ENCODE results near the gene KPNA4. TPM values are rescaled to one million over a fixed set of nuclear protein-coding genes. Genes with fewer than 3 reads are reported as not detected.

The KPNA4 gene
- total and polyA plus RNA-seq, 2 donors (not counting 1 experiment from before 2014, with no cell fraction given) = 33.0 to 38.8 TPM

- no peak overlapping the region for H2AFZ ChIP-seq (ENCODE audit: low read length)
- no peak overlapping the region for H3K9ac ChIP-seq (ENCODE audit: insufficient read depth, low read length)
- H3K36me3 ChIP-seq (ENCODE audit: control insufficient read depth, insufficient read depth, low read length) = no peaks in the 10 kb centered on the region
- TF ChIP-seq CTCF (conservative IDR thresholded peaks at IDR 0.05 in 1 of 2, IDR thresholded peaks at IDR 0.05 in 1 of 2; ENCODE audit: low read depth in 1 of 2, low read length in 2 of 2) = no peak
- no peak for TF ChIP-seq EZH2 (IDR thresholded peaks at IDR 0.05; ENCODE audit: low read length, missing control alignments)
- DNase-seq (ENCODE audit: low read depth in 2 of 2) = no peak
- H3K4me2 ChIP-seq (ENCODE audit: extremely low read depth, insufficient read depth, low read length) = no peak overlapping the region
- no peak overlapping the region for H3K27ac ChIP-seq (ENCODE audit: insufficient read depth, low read length)
- H3K4me1 ChIP-seq (ENCODE audit: control insufficient read depth, extremely low read depth, insufficient read depth, low read length) = no peaks in the 10 kb centered on the region
- H3K79me2 ChIP-seq (ENCODE audit: control insufficient read depth, insufficient read depth, low read length) = peaks cover 97% of the 10 kb centered on the region
- H3K27me3 ChIP-seq (ENCODE audit: control insufficient read depth, insufficient read depth, low read length) = no peaks in the 10 kb centered on the region
- H3K4me3 ChIP-seq (replicated peaks in 1 of 4; ENCODE audit: control extremely low read depth in 1 of 4, insufficient read depth in 1 of 4, low read depth in 3 of 4, low read length in 4 of 4) = no peak overlapping the region
- no peaks in the 10 kb centered on the region for H3K9me3 ChIP-seq (ENCODE audit: control insufficient read depth, insufficient read depth, low read depth, low read length)
- H4K20me1 ChIP-seq (ENCODE audit: control insufficient read depth, extremely low read depth, insufficient read depth, low read length) = no peaks in the 10 kb centered on the region
Measured at GRCh38 chr3:160554980-160555379, 10.4 kb downstream of the KPNA4 start.

- no peaks in the 10 kb centered on the region for H3K9me3 ChIP-seq (ENCODE audit: control insufficient read depth, insufficient read depth, low read depth, low read length)
- peaks cover 94% of the 10 kb centered on the region for H3K79me2 ChIP-seq (ENCODE audit: control insufficient read depth, insufficient read depth, low read length)
- no peak overlapping the region for H2AFZ ChIP-seq (ENCODE audit: low read length)
- no peaks in the 10 kb centered on the region for H3K4me1 ChIP-seq (ENCODE audit: control insufficient read depth, extremely low read depth, insufficient read depth, low read length)
- DNase-seq (ENCODE audit: low read depth in 2 of 2) = no peak
- no peak overlapping the region for H3K27ac ChIP-seq (ENCODE audit: insufficient read depth, low read length)
- H3K27me3 ChIP-seq (ENCODE audit: control insufficient read depth, insufficient read depth, low read length) = no peaks in the 10 kb centered on the region
- no peaks in the 10 kb centered on the region for H4K20me1 ChIP-seq (ENCODE audit: control insufficient read depth, extremely low read depth, insufficient read depth, low read length)
- H3K9ac ChIP-seq (ENCODE audit: insufficient read depth, low read length) = no peak overlapping the region
- no peak overlapping the region for H3K4me3 ChIP-seq (replicated peaks in 1 of 4; ENCODE audit: control extremely low read depth in 1 of 4, insufficient read depth in 1 of 4, low read depth in 3 of 4, low read length in 4 of 4)
- no peak overlapping the region for H3K4me2 ChIP-seq (ENCODE audit: extremely low read depth, insufficient read depth, low read length)
- no peaks in the 10 kb centered on the region for H3K36me3 ChIP-seq (ENCODE audit: control insufficient read depth, insufficient read depth, low read length)
- no peak for TF ChIP-seq CTCF (conservative IDR thresholded peaks at IDR 0.05 in 1 of 2, IDR thresholded peaks at IDR 0.05 in 1 of 2; ENCODE audit: low read depth in 1 of 2, low read length in 2 of 2)
- no peak for TF ChIP-seq EZH2 (IDR thresholded peaks at IDR 0.05; ENCODE audit: low read length, missing control alignments)
Measured at GRCh38 chr3:160553827-160554226, 11.5 kb downstream of the KPNA4 start.

- peaks cover 94% of the 10 kb centered on the region for H3K79me2 ChIP-seq (ENCODE audit: control insufficient read depth, insufficient read depth, low read length)
- H3K36me3 ChIP-seq (ENCODE audit: control insufficient read depth, insufficient read depth, low read length) = no peaks in the 10 kb centered on the region
- no peak overlapping the region for H3K9ac ChIP-seq (ENCODE audit: insufficient read depth, low read length)
- H3K4me1 ChIP-seq (ENCODE audit: control insufficient read depth, extremely low read depth, insufficient read depth, low read length) = no peaks in the 10 kb centered on the region
- DNase-seq (ENCODE audit: low read depth in 2 of 2) = no peak
- no peak overlapping the region for H2AFZ ChIP-seq (ENCODE audit: low read length)
- no peaks in the 10 kb centered on the region for H4K20me1 ChIP-seq (ENCODE audit: control insufficient read depth, extremely low read depth, insufficient read depth, low read length)
- no peak for TF ChIP-seq EZH2 (IDR thresholded peaks at IDR 0.05; ENCODE audit: low read length, missing control alignments)
- no peak for TF ChIP-seq CTCF (conservative IDR thresholded peaks at IDR 0.05 in 1 of 2, IDR thresholded peaks at IDR 0.05 in 1 of 2; ENCODE audit: low read depth in 1 of 2, low read length in 2 of 2)
- H3K9me3 ChIP-seq (ENCODE audit: control insufficient read depth, insufficient read depth, low read depth, low read length) = no peaks in the 10 kb centered on the region
- no peak overlapping the region for H3K27ac ChIP-seq (ENCODE audit: insufficient read depth, low read length)
- H3K27me3 ChIP-seq (ENCODE audit: control insufficient read depth, insufficient read depth, low read length) = no peaks in the 10 kb centered on the region
- no peak overlapping the region for H3K4me3 ChIP-seq (replicated peaks in 1 of 4; ENCODE audit: control extremely low read depth in 1 of 4, insufficient read depth in 1 of 4, low read depth in 3 of 4, low read length in 4 of 4)
- no peak overlapping the region for H3K4me2 ChIP-seq (ENCODE audit: extremely low read depth, insufficient read depth, low read length)
Measured at GRCh38 chr3:160546727-160547126, 18.6 kb downstream of the KPNA4 start.

Measured in fibroblast of lung (primary cell).